ENCODE measurements around the gene COQ9.
"Not testable (repeated sequence)": the region's sequence is repeated elsewhere in the genome, so short reads cannot be mapped to it uniquely, and the experiment has no call there.

The COQ9 gene

DNA sequence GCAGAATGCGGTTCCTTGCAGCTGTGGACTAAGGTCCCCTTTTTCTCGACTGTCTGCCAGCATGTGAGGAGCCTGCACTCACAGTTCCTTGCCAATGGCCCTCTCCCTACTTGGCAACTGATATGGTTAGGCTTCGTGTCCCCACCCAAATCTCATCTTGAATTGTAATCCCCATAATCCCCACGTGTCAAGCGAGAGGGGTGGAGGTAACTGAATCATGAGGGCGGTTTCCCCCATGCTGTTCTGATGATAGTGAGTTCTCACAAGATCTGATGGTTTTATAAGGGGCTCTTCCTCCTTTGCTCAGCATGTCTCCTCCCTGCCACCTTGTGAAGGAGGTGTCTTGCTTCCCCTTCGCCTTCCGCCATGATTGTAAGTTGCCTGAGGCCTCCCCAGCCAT lies 20.0 kb upstream of the COQ9 start:
- no peak for DNase-seq (ENCODE audit: low read depth)

DNA sequence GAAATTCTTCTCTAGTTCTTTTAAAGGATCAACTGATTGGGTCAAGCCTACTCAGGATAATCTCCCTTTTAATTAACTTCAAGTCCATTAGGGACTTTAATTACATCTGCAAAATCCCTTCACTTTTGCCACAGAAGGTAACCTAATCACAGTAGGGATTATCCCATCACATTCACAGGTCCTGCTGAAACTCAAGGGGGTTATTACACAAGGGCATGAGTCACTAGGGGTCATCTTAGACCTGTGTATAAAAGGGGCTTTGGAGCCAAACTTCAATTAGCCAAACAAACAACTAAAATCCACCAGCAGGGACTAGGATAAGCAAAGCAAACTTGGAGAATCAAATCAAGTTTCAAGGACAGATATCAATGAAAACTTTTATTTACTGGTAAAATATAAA lies 19.5 kb upstream of the COQ9 start:
- DNase-seq (ENCODE audit: low read depth): no peak

DNA sequence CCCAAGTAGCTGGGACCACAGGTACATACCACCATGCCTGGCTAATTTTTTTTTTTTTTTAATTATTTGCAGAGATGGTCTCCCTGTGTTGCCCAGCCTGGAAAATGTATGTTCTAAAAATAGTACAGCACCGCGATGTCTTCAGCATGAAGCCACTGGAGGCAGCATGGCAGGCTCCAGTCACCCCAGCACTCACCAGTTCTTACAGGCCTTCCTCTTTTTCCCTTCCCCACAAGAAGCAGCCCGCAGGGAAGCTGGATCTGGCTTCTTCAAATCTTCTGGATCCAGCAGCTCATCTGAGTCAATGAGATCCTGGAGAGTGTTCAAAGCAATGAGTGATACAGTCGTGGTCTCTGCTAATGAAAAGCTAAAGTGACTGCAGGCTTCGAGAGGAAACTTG lies 16.3 kb upstream of the COQ9 start:
- no peak for DNase-seq (ENCODE audit: low read depth)

DNA sequence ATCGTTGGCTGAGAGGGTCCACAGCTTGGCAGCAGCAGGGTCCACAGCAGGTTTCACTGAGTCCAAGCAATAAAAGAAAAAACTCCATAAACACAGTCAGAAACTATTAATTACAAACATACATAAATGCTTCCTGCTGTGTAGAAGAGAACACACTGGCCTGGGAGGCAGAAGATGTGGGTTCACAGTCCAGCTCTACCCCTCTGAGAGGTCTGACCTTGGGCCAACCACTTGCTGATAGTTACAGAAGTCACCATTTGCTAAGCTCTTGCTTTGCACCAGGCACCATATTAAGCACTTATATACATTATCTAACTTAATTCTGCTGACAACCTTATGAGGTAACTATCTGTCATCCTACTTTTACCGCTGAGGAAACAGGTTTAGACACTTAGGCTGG lies 14.8 kb upstream of the COQ9 start:
- no peak for DNase-seq (ENCODE audit: low read depth)

DNA sequence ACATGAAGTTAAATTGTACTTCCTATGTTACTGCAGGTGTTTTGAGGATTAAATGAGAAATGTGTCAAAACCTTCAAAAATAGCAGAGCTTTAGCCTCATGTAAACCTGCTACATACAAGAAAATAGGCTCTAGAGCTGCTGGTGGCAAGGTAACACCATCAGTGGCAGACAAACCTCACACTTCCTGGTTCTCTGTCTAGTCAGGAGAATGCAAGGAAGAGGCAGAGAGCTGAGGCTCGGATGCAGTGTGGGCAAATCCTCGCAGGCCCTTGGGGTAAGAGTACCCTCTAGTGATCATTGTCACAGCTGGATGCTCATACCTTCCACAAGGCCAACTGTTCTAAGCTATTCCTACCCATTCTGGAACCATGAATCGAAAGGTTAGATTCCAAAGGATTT lies 14.3 kb upstream of the COQ9 start:
- DNase-seq (ENCODE audit: low read depth): no peak

DNA sequence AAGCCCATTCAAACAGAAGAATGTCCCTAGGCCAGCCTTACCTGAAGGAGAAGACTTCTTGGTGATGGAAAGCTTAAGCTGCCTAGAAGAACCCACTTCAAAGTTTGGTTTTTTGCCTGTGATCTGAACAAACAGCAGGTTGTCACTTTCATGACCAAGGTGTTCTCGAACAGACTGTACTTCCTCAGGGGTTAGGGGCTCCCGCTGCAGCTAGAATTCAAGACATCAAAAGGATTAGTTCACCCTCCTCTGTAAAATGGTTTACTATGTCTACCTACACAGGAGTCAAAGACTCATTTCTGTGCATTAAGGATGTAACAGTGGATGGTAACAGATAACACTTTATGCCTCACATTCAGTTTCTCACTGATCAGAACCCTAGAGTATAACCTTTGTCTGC lies 13.3 kb upstream of the COQ9 start:
- no peak for DNase-seq (ENCODE audit: low read depth)

DNA sequence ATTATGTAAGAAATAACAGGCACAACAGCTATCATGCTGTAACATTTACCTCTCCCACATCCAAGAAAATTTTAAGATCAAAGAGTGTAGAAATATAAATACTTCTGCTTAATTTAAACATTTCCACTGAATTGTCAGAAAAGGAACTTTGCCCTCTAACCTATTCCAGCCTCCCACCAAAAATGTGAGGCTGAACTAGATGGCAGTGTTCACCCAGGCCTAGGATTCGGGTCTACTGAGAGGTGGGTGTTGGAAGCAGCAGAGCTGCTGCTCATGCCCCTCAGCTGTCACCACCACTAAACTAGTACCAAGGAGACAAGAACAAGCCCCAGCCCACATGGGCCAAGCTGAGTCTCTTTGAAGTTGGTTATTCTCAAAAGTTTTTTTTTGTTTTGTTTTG lies 11.4 kb upstream of the COQ9 start:
- no peak for DNase-seq (ENCODE audit: low read depth)

DNA sequence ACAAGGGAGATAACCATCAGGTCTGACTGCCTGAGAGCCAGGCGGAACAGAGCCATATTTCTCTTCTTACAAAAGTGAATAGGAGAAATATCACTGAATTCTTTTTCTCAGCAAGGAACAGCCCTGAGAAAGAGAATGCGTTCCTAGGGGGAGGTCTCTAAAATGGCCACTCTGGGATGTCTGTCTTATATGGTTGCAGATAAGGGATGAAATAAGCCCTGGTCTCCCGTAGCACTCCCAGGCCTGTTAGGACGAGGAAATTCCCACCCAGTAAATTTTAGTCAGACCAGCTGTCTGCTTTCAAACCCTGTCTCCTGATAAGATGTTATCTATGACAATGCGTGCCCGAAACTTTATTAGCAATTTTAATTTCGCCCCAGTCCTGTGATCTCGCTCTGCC lies 7.3 kb upstream of the COQ9 start:
- not testable (repeated sequence) for DNase-seq (ENCODE audit: low read depth)

DNA sequence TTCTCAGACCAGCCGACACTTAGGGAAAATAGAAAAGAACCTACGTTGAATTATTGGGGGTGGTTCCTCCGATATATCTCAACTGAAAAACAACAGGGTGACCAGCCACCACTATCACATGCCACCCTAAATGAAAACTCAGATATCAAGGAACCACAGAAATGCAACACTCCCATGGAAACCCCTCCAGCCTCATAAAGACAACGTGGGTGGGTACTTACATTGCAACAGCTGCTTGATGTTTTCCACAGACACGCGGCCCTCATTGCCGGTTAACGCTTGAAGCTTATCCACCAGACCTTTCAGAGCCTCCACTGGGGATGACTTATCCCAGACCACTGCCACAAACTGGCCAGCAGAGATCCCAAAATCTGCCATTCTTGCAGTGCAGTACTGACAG lies 6.7 kb upstream of the COQ9 start:
- not testable (repeated sequence) for DNase-seq (ENCODE audit: low read depth)

DNA sequence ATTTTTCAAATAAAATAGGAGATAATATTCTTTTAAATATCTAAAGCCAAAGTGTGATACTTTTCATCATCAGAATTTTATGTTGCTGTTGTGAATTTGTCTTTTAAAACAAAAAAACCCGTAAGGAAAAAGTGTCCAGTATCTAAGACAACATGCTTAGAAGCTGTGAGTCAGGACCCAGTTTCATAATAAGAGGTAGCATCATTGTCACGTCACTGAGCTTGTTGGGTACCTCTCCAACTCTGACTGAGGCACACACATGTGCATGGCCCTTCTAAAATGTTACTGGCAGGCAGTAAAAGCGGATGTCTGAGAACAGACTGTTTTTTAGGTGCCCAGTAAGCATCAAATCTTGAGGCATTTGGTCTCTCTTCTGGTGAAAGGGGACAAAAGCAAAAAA lies 2.6 kb upstream of the COQ9 start:
- no peak for DNase-seq (ENCODE audit: low read depth)

DNA sequence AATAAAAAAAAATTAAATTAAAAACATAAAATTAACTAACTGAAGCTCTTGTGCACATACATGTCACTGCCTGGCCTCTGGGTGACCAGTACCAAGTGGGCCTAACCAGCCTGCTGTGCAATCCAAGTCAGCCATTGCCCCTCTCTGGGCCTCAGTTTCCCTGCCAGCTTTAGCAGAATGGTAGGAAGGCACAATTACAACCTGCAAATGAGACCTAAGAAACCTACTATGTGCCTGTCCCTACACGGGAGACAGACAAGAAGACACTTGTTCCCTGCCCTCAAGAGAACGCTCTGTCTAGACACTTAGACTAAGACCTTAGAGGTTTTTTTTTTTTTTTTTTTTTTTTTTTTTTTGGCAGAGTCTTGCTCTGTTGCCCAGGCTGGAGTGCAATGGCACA lies 1.8 kb upstream of the COQ9 start:
- no peak for DNase-seq (ENCODE audit: low read depth)

DNA sequence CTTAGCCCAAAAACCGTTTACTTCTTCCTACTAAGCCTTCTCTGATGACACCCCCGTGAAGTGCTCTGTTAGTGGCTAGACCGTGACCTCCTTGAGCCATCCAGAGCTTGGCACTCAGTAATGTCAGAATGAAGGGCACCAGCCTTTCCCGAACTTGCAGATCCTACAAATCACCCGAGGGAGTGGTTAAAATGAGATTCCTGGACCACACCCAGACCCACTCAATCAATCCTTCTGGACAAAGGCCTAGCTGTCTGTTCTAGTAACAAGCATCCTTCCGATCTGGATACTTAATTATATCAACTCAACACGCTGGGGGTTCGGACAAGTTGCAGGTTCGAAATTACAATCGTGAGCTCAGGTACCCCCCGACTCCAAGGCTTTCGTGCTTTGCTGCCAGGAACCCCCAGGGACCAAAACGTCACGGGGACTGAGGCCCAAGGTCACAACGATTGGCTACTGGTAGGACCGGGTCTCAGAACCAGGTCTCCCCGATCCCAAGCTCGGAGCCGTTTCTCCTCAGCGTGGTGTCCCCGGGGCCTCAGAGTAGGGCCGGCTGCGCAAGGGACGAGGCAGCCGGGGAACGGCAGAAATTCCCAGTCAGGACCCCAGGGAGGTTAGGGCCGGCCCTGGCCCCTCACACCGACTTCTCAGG lies 621 bp upstream of the COQ9 start:
- DNase-seq (ENCODE audit: low read depth): no peak

DNA sequence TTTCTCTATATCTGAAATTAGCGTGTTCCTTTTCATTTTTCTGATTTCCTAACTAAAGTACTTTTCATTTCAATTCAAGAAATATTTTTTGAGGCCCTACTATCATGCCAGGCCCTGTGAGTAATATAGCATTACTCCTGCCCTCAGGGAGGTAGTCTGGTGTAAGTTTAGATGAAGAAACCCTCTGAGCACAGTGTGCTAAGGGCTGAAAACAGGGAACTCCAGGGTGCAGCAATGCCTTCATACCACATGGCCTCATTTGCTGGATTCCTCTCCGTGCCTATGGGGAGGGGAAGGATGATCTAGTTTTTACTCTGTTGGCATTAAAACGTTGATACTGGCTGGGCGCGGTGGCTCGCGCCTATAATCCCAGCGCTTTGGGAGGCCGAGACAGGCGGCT lies 4.7 kb downstream of the COQ9 start:
- no peak for DNase-seq (ENCODE audit: low read depth)

DNA sequence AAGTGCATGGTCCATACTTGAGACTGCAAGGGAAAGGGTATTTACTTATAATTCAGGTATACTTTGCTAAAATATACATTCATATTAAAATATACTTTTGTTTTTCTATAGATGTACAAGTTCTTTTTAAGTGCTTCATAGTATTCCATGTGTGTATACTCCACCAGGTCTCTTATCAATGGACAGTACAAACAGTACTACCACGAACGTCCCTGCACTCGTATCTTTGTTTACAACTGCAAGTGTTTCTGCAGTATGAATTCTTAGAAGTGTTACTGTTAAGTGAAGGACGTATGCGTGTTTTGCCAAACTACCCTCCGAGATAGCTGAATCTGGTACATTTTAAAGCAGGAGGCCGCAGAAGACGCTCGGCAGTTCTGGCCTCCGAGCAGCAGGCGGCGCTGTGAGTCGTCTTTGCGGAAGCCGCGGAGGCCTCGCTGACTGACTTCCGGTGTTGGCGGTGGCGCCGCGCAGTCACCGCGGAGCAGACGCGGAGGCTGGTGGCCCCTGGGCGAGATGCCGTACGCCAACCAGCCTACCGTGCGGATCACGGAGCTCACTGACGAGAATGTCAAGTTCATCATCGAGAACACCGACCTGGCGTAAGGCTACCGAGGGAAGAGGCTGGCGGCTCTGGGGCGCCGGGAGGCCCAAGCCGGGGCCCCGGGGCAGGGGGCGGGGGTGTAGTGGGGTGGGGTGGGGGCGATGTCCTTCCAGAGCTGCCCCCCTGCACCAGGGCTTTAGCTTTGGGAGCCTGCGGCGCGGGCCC lies 15.1 kb downstream of the COQ9 start, which contains the start of gene POLR2C:
TSS of gene POLR2C (plus strand) at position 471 of the 769 bp plus-strand sequence. CDS start at position 517, 46 bp downstream.
- peak; percentile 74 for DNase-seq (ENCODE audit: low read depth)

DNA sequence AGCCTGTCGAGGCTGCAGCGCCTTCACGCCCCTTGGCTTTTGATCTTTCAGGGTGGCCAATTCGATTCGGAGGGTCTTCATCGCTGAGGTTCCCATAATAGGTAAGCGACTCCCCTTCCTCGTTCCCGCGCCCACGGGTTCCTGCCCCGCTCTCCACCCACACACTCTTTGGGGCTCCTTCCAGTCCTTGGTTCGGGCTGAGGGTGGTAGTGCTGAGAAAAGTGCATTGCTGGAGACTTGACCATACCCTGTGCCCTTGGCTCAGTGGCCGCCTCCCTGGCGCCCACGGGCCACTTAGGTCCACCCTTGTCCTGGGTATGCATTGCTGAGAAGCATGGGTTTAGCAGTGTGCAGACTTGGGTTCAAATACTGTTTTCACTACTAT lies 15.7 kb downstream of the COQ9 start:
- DNase-seq (ENCODE audit: low read depth): no peak

DNA sequence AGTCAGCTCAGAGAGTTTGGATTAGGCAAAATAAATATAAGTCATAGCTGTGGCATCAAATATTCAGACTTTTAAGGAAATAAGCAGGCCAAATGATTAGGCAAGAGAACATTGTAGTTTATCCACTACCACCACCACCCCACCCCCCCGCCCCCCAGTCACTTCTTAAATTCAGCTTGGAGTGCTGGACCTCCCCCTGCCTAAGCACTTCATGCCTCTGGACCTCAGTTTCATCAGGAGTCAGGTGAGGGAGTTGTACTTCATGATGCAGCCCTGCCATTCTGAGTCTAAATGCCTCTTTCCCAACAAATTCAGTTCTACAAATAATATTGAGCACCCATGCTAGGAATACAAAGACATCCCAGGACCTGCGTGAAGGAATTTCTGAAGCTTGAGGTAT lies 17.2 kb downstream of the COQ9 start:
- no peak for DNase-seq (ENCODE audit: low read depth)

DNA sequence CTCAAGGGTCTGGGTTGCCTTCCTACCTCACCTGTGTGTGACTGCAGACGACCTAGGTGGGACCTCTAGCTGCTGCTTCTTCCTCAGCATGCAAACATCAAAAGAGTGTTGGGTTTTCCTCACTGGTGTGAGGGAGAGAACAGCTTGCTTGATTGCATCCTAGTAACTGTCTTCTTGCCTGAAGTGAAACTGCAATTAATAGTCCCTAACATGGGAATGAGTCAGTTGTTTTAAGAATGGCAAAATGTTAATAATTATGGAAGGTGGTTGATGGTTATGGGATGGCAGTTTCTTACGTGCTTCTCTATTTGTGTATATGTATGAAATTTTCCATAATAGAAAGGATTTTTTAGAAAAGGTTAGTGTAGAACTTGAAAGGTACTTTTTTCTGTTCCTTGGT lies 21.1 kb downstream of the COQ9 start:
- no peak for DNase-seq (ENCODE audit: low read depth)

DNA sequence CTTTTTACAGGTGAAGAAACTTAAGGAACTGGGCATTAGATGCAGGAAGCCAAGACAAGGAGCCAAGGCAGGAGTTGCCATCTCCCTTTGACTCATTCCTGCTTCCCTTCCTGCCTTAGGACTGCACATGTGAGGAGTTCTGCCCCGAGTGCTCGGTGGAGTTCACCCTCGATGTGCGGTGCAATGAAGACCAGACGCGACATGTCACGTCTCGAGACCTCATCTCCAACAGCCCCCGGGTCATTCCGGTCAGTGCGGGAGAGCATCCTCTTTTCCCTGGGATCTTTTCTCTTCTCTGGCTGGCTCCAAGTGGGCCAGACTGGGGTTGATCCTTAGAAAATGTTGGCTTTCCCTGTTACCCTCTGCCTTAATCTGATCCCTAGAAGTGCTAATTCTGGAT lies 21.8 kb downstream of the COQ9 start:
- no peak for DNase-seq (ENCODE audit: low read depth)

DNA sequence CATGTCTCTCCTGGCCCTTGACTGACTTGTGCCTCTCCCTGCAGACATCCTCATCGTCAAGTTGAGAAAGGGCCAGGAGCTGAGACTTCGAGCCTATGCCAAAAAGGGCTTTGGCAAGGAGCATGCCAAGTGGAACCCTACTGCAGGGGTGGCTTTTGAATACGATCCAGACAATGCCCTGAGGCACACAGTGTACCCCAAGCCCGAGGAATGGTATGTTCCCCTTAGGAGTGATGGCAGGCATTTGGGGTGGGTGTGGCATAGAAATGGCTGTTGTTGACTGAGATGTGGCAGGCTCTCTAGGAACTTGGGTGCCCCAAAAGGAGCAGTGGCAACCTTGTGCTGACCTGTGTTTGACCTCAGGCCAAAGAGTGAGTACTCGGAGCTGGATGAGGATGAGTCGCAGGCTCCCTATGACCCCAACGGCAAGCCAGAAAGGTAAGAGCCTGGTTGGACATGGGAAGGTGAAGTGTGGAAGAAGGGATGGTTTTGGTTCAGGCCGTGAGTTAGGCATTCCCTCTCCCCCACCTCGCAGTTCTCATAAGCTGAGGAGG lies 22.7 kb downstream of the COQ9 start:
- no peak for DNase-seq (ENCODE audit: low read depth)

DNA sequence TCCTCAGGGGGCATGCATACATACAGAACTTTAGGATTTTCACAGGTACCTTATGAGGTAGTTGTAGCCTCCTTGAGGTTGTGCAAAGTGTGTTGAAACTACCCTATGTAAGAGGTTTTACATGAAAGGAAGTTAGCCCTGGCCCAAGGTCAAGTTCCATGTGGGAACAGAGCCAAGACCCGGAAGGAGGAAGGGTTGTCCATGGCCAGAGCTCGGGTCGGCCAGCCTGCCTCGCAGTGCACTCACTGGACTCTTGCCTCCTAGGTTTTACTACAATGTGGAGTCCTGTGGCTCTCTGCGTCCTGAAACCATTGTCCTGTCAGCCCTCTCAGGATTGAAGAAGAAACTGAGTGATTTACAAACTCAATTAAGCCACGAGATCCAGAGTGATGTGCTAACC lies 23.4 kb downstream of the COQ9 start:
- DNase-seq (ENCODE audit: low read depth): no peak

DNA sequence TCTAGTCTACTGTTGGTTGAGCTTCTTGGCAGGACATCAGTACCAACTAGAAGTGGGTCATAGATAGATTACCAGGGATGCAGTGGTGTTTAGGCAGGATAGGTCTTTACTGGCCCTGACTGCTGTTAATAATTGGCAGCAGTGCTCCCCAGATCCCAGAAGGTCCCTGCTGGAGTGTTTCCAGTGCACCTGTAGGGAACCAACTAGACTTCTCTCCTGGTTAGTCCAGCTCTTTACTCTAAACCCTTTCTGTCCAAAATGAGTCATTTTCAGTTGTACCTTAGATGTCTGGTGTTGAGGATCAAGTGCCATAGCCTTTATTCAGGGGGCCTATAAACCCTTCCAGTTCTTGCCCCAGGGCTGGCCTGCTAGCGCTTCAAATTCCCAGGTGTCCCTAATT lies 23.9 kb downstream of the COQ9 start:
- no peak for DNase-seq (ENCODE audit: low read depth)

DNA sequence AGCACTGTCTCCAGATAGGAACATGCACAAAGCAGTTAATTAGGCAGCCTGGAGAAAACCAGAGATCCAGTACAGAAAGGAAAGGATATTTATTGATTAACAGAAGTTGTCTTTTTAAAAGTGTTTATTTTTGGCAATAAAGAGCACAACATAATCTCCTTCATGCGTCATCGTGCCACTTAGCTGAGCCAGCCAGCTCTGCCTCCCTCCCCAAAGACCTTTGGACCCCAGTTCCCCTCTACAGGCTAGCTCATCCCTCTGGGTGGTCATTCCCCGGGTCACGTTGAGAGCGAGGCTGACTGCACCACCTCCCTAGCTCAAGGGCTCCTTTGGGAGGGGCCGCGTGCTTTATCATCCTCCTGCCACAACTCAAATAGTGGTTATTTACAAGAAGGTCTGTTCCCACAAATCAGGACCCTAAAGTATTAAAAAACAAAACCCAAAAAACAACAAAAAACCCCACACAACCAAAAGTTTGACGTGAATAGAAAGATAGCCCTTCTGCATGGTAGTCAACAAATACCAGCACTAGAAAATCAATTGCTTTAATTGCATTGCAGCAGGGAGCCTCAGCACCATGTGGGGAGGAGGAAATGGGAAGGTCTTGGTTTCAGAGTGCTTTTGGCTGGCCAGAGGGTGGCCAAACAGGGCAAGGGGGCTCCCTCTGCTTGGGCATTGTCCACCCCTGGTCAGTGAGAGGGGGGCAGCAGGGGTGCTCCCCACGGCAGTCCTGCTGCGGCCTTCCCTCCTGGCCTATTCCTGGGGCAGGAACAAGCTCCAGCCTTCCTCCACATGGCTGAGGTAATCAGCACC lies 24.8 kb downstream of the COQ9 start:
- no peak for DNase-seq (ENCODE audit: low read depth)

DNA sequence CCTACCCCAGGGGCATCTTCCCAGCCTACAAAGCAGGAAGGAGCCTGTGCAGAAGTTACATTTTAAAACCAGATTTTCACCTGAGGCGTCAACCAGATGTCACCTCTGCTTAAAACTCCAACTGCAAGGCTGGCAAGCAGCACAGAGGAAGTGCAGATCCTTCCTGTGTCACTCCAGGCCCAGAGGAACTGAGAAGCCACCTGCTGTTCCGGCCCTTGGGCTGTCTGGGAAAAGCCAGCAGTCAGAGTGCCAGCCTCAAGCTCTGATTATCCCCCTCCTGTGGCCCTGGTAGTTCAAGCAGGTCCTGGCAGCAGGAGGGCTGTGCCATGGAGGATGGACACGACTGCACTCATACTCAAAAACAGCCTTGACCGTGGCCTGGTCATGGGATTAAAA lies 25.4 kb downstream of the COQ9 start:
- DNase-seq (ENCODE audit: low read depth): no peak

All from CMK (cell line).